ENCODE measurements around the gene TMED10. TPM values are rescaled to one million over a fixed set of nuclear protein-coding genes. Genes with fewer than 3 reads are reported as not detected.

TMED10 gene
- total RNA-seq, 1 donor from 2014 or later, result 380 TPM

DNA sequence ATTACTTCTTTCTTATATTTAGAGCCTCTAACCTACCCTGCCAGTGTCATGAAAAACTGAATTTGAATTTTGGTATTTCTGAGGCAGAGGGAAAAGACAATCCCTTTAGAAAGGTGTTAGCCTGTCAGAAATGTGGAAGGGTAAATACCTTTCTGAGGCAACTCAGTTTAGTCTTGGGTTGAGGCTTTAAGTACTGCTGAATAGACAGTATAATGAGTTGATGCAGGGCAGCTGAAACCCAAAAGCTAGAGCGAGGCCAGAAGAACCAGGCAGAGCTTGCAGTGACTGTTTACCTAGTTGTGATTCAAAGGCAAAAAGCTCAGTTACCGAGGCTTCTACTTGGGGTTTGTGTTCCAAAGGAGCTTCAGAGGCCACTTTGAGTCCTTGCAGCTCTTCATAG is 88.3 kb downstream of the TMED10 start:
- H3K4me3 Mint-ChIP-seq (ENCODE audit: unreplicated experiment), result no peak overlapping the region
- no peaks in the 10 kb centered on the region for H3K9me3 Mint-ChIP-seq (ENCODE audit: unreplicated experiment)
- H3K36me3 Mint-ChIP-seq (ENCODE audit: unreplicated experiment), result peaks cover 48% of the 10 kb centered on the region
- no peaks in the 10 kb centered on the region for H3K4me1 Mint-ChIP-seq (ENCODE audit: unreplicated experiment)
- H3K27me3 Mint-ChIP-seq (ENCODE audit: unreplicated experiment), result no peaks in the 10 kb centered on the region
- no peak for DNase-seq (ENCODE audit: extremely low spot score, unreplicated experiment)
- no peak overlapping the region for H3K27ac Mint-ChIP-seq (ENCODE audit: unreplicated experiment)
- TF ChIP-seq, protein P1, sequence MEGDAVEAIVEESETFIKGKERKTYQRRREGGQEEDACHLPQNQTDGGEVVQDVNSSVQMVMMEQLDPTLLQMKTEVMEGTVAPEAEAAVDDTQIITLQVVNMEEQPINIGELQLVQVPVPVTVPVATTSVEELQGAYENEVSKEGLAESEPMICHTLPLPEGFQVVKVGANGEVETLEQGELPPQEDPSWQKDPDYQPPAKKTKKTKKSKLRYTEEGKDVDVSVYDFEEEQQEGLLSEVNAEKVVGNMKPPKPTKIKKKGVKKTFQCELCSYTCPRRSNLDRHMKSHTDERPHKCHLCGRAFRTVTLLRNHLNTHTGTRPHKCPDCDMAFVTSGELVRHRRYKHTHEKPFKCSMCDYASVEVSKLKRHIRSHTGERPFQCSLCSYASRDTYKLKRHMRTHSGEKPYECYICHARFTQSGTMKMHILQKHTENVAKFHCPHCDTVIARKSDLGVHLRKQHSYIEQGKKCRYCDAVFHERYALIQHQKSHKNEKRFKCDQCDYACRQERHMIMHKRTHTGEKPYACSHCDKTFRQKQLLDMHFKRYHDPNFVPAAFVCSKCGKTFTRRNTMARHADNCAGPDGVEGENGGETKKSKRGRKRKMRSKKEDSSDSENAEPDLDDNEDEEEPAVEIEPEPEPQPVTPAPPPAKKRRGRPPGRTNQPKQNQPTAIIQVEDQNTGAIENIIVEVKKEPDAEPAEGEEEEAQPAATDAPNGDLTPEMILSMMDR (IDR thresholded peaks at IDR 0.05), result no peak

DNA sequence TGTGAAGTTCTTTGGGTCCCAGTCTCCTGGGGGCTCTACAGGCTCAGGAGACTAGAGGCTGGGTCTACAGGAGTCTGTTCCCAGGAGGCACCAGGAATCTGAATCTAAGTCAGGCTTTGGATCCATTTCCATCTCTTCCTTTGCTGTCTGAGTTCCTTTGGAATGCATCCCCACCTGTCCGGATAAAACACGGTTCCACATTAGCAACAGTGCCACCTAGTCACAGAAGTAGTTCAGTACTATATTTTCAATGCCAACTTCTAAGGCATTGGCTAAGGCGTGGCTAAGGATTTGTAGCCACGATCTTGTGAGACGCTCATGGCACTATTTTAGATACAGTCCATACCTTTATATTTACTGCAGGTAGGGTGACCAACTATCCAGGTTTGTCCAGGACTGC is 91.9 kb downstream of the TMED10 start:
- Mint-ChIP-seq H3K4me3 (ENCODE audit: unreplicated experiment) (no peak overlapping the region), H3K36me3 (ENCODE audit: unreplicated experiment) (peaks cover 39% of the 10 kb centered on the region), H3K27me3 (ENCODE audit: unreplicated experiment) (no peaks in the 10 kb centered on the region), H3K9me3 (ENCODE audit: unreplicated experiment) (no peaks in the 10 kb centered on the region), H3K27ac (ENCODE audit: unreplicated experiment) (no peak overlapping the region), H3K4me1 (ENCODE audit: unreplicated experiment) (peaks cover 7% of the 10 kb centered on the region)
- DNase-seq (ENCODE audit: extremely low spot score, unreplicated experiment), result no peak
- TF ChIP-seq, protein P1 (IDR thresholded peaks at IDR 0.05), result peak; percentile 19

DNA sequence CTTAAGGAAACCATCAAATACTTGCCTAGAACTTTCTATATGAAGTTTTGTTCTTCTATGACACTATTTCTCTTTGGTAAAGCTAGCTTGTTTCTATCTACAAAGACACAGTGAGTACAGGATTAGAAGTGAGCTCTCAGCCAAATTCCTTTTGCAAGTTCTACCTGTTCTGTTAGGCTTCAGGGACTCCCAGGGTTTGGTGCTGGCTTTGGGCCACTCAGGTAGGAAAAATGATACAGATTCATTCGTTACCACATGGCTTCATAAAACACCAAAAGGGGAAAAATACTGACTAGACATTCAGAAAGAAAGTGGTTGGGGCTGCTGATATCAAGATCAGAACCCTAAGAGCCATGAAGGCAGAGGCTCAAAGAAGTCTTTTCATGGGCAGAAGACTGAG is 93.1 kb downstream of the TMED10 start:
- H3K4me1 Mint-ChIP-seq (ENCODE audit: unreplicated experiment), result peaks cover 7% of the 10 kb centered on the region
- H3K4me3 Mint-ChIP-seq (ENCODE audit: unreplicated experiment), result no peak overlapping the region
- TF ChIP-seq, protein P1 (IDR thresholded peaks at IDR 0.05), result no peak
- H3K9me3 Mint-ChIP-seq (ENCODE audit: unreplicated experiment), result no peaks in the 10 kb centered on the region
- H3K27me3 Mint-ChIP-seq (ENCODE audit: unreplicated experiment), result no peaks in the 10 kb centered on the region
- no peak for DNase-seq (ENCODE audit: extremely low spot score, unreplicated experiment)
- no peak overlapping the region for H3K27ac Mint-ChIP-seq (ENCODE audit: unreplicated experiment)
- peaks cover 39% of the 10 kb centered on the region for H3K36me3 Mint-ChIP-seq (ENCODE audit: unreplicated experiment)

DNA sequence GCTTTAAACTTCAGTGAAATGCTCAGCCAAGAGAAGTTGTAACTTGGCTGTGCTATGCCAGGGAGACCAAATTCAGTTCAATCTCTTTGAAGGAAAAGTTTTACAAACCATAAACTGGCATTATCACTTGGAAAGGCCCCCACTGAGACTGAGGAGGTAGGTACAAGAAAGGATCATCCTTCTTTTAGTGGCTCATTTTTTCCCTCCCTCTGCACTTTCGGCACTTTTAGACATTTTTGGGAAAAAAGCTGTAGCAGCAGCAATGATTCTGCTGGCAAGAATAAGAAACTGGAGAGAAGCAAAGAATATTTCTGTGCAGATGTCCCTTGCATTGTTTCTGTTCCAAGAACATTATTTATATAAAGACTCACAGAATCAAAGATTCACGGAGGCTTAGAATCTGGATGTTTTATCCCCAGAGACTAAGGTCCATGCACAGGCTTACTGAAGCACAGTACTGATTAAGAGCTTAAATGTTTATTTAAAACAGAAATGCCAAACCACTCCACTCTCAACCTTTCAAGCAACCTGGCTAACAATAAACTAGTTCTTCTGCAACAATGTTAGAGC is 94.7 kb downstream of the TMED10 start:
- no peak overlapping the region for H3K27ac Mint-ChIP-seq (ENCODE audit: unreplicated experiment)

More for the DNA sequence above, 94.7 kb downstream of the TMED10 start:
- no peak for DNase-seq (ENCODE audit: extremely low spot score, unreplicated experiment)
- H3K9me3 Mint-ChIP-seq (ENCODE audit: unreplicated experiment), result no peaks in the 10 kb centered on the region
- H3K36me3 Mint-ChIP-seq (ENCODE audit: unreplicated experiment), result peaks cover 29% of the 10 kb centered on the region
- H3K4me1 Mint-ChIP-seq (ENCODE audit: unreplicated experiment), result peaks cover 7% of the 10 kb centered on the region
- no peak overlapping the region for H3K4me3 Mint-ChIP-seq (ENCODE audit: unreplicated experiment)
- no peaks in the 10 kb centered on the region for H3K27me3 Mint-ChIP-seq (ENCODE audit: unreplicated experiment)
- TF ChIP-seq, protein P1 (IDR thresholded peaks at IDR 0.05), result no peak

Other genes with a start within 250 kb of the TMED10 start
- 3.5 and 3.9 TPM in 2 replicates for gene PGF, start 221.0 kb downstream of the TMED10 start, total RNA-seq
- 44.4 and 46.7 TPM in 2 replicates for gene EIF2B2, start 173.7 kb downstream of the TMED10 start, total RNA-seq
- 21.8 and 22.9 TPM in 2 replicates for gene MLH3, start 125.1 kb downstream of the TMED10 start, total RNA-seq
- 8.8 and 10.4 TPM in 2 replicates for gene ACYP1, start 112.6 kb downstream of the TMED10 start, total RNA-seq
- gene ZC2HC1C, start 107.0 kb downstream of the TMED10 start, total RNA-seq, result 0.08 and 1.0 TPM in 2 replicates
- 116 and 117 TPM in 2 replicates for gene NEK9, start 49.6 kb downstream of the TMED10 start, total RNA-seq
- 438 and 598 TPM in 2 replicates for gene FOS, start 102.2 kb upstream of the TMED10 start, total RNA-seq